Forelimb muscle (tissue), 1 donor: ENCODE measurements around the gene CDH2. TPM values are rescaled to one million over a fixed set of nuclear protein-coding genes. Genes with fewer than 3 reads are reported as not detected.

Experiments used
- DNase-seq: peaks from one replicate; pipeline ENCODE4 v3.0.0-alpha.2; 2013; ENCODE audit warnings: low read depth
- polyA plus RNA-seq: library from polyadenylated mRNA; unstranded; fragments of 120-200 nt; gene quantifications from one replicate; pipeline ENCODE4 v1.2.1, GENCODE V29; 2013; ENCODE audit not compliant: insufficient read length

CDH2 gene
- polyA plus RNA-seq, 1 donor = 4.4 TPM

DNA sequence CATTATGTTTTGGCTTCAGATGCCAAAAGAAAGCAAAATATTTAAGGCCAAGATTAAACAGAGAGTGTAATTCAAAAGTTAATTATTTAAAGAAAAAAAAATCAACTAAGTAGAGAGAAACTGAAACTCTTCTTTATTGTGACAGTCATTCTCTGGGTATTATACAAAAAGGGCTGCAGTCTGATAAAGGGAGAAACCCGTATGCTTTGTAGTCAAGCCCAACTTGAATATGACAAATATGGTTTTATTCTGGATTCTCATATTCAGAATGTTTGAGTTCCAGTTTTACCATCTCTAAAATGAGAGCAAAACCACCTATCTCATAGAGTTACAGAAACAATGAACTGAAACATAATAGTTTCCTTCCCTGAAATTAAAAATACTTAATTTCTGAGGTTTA, 8.2 kb downstream of the CDH2 start:
- no peak for DNase-seq

DNA sequence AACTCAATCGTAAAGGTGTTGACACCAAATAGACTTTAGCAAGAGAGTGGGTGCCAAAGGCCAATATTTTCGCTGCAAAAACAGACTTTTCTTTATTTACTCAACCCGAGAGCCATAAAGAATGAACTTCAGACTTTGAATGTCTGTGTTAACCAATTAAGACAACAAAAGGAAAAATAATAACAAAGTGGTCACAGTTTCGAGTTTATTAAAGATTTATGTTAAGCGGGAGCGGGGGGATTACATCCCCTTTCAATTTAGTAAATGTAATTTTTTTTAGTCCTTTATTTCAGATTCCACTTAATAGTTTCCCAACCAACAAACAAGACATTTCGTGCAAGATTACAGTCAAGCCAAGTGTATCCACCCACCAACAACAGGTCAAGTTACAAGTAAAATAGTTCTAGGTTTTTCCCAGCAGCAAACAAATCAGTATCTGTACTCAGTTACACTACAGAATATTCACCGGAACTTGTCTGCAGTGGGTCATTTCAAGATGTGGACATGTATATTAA, 9.0 kb downstream of the CDH2 start:
- DNase-seq = no peak

DNA sequence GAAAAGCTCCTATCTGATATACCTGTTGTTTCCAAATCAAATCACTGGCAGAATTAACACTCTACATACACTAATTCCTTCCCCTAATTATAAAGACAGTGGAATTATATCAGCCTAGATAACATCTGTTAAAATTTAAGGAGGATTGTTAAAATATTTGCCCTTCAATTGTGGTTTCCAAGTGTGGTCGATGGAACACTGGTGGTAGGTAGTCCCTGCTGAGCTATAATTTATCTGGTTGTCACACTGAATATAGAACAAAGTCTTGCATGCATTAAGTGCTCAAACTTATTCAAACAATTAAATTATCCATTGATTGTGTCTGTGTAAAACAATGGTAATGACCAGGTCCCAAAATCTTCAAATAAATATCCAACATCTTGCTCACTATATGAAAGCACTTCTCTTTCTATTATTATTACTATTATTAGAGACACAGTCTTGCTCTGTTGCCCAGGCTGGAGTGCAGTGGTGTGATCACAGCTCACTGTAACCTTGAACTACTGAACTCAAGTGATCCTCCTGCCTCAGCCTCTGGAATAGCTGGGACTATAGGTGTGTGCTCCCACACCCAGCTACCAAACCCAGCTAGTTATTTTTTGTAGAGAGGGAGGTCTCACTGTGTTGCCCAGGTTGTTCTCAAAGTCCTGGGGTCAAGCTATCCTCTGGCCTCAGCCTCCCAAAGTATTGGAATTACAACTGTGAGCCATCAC, 12.0 kb downstream of the CDH2 start:
- DNase-seq = no peak

DNA sequence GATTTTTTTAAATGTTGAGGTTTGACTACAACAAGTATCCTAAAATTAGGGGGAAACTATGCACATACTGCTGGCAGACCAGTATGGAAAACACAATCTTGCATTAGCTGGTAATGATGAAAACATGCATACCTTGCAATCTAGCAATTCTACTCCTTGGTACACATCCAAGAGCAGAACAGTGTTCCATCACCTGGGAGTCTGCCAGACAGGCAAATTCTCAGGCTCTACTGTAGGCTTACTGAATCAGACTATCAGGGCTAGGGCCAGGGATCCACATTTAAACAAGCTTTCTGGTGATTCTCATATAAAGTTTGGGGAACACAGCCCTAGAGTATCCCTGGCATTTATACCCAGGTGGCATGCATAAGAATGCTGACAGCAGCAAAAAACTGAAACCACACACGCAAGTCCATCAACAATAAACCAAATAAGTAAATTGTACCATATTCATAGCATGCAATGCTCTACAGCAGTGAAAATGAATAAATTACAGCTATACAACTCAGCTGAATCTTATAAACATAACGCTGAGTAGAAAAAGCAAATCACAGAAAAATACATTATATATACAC, 13.6 kb downstream of the CDH2 start:
- DNase-seq = no peak

DNA sequence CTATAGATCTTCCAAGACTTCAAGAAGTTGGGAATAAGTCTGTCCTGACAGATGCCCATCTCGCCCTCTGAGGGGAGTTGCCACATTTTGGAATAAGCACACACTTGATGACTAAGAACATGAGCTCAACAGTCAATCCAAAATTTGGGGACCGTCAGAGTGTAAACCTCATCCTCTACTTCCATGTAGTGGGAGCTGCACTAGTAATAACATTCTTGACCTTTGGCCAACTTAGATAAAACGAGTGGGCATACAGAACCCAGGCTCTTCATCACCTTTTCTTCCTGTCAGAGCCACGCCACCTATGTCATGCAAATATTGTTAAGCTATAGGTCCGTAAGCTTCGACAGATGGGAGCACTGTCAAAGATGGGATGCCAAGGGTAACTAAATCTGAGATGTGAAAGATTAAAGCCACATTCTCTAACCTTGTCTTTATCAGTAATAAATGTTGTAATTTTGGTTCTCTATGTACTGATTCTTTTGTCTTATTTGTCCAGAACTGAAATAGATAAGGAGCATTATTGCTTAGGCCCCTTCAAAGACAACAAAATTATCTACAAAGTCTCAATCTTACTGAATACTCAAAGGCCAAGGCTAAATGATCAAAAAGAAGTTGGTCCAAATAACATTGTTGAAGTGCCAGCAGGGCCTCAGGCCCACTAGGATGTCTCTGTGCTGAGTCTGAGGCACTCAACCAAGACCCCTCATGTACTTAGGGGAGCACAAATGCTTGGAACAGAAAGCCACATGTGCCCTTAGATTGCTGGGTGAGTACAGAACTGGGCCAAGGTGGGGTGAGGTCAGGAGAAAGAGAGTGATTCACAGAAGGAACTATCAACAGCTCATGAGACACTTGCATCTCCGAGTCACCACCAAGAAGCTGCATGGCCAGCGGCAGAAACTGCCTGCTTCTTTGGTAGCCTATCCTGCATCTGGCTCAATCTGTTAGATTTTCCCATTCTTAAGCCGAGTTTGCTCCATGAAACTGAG, 15.0 kb downstream of the CDH2 start:
- no peak for DNase-seq

DNA sequence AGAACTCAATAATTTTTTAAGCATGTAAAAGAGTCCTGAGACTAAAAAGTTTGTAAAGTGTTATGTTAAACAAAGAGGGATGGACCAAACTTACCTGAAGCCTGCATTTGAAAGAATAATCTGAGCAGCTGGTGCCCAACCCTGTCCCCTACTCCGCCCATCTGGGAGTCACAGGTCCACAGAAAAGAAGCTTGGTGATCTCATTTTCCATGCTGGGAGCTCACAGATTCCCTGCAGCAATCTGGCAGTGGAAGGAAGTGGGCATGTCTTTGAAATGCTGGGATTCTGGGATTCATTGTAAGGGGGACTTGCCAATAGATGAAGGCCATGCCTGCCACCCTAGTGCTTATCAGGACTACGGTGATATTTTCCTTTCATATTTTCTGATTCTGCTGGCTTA, 17.9 kb downstream of the CDH2 start:
- no peak for DNase-seq

DNA sequence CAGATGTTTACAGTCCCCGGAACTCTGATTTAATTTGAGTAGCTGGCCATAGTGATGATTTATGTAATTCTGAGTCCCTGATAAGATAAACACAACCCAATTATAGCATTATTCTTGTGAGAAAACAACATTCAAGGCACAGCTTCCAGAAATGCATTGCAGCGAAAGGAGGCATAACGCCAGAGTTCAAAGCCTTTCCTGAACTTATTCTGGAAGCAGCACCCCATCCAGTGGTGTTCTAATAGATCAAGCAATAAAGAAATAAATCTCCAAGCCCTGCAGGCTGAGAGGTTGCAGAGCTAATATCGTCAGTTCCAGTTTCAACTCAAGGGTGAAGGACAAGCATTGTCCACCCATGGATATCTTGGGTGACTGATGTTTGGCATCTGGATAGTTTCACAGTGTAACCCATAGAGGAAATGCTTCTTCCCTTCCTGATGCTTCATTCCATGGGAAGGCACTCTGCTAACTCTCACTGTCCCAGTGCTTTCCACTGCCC, 18.8 kb downstream of the CDH2 start:
- DNase-seq = peak; percentile 28

DNA sequence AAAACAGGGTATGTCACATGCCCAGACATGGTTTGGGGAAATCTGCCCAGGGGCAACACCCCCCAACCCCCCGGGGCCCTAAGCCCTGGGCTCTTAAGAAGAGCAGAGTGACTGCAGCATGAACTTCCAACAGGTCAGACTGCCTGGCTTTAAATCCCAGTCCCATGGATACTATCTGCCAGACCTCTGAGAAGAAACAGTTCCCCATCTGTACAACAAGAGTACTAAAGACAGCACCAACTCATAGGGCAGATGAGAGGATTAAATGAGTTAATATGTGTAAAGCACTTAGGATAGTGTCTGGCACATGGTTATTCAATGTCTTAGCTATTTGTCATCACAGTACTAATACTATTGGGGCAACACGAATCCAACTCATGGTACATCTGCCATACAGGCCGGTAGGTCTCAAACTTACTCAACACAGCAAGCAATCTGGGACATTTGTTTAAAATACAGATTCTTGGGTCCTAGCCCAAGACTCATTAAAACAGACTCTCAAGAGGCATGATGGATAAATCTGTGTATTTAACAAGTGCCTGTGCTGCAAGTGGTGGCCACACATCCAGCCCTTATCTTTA, 23.4 kb downstream of the CDH2 start:
- DNase-seq = no peak

DNA sequence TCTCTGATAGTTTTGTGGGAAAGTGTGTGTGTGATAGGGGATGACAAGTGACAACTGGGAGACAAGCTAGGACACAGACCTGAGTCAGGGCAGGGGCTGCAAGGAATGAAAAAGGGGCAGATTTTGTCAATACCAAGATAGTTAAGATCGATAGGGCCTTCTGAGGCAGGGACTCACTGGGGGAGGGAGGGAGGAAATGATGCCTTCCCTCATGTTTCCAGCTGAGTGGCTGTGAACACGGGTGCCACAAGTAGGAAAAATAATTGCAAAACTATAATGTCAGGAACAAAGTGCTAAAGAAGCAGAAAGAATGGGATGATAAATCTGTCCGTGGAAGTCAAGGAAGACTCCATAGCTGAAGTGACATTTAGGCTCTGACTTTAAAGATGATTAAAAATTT, 24.2 kb downstream of the CDH2 start:
- DNase-seq = no peak

DNA sequence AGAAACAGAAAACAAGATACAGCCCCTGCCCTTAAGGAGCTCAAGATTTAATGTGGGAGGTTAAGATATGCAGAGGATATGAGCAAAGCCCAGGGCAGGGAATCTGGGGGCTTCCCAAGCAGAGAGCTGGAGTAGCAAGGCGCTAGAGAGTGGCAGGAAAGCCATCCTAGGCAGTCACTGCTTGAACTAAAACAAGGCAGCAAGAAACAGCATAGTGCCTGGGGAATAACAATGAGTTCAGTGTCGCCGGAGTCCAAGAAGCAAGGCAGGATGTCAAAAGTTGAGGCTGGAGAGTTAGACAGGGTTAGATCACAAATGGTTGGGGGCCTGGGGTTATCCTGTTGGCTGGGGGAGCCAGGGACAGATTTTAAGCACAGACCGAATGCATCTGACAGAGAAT, 24.6 kb downstream of the CDH2 start:
- DNase-seq = no peak

DNA sequence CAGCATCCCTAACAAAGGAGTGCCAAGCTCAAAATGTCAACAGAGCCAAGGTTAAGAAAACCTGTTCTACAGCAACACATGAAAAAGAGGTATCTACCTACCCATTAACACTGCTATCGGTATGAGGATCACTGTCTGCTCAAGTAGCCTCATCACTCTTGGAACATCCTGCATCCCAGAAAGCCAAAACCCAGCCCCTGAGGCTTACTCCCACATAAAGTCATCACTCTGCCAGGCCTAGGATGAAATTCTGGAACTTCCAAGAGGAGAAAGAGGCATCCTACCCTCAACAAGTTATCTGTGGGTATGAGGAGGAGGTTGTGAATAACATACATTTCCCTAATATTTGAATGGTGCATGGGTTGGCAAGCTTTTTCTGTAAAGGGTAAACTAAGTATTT, 25.5 kb downstream of the CDH2 start:
- no peak for DNase-seq

DNA sequence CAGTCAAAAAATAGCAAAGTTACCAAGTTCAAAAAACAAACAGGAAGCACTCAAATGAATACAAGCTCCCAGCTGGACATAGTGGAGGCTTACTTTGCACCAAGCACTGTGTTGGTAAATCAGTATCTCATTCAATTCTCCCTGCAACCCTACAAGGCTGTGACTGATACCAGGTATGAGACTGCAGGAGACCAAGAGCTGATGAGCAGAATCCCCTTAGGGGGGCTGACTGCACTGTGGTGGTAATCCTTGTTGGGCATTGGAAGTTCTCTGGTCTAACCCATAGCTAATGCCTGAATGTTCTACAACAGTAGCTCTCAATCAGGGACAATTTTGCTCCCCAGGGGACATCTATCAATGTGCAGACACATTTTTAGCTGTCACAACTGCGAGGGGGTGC, 26.0 kb downstream of the CDH2 start:
- no peak for DNase-seq

DNA sequence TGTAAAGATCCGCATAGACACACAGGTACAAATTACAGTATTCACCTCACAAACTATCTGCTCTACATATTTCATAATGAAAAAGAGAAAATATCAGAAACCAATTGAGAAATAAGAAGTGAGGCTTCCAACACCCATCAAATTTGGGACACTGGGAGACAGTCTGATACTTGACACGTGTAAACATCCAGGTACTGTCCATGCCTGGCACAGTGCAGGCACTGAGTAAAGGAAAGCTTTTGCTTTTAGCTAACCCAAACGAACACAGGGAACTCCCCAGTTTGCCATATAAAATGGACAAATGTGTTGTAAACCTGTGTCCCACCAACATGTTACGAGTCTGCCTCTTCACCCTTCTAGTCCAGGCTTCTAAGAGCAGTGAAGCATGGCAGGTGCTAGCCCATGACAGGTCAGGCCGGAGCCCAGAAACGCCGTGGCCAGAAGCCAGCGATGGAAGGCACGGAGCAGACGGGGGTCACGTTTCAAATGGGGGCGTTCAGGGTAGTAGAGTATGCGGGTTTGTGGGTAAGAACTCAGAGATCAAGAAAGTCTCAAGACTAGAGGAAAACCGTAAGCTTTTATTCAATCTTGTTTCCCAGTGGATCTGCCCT, 27.0 kb downstream of the CDH2 start:
- no peak for DNase-seq

DNA sequence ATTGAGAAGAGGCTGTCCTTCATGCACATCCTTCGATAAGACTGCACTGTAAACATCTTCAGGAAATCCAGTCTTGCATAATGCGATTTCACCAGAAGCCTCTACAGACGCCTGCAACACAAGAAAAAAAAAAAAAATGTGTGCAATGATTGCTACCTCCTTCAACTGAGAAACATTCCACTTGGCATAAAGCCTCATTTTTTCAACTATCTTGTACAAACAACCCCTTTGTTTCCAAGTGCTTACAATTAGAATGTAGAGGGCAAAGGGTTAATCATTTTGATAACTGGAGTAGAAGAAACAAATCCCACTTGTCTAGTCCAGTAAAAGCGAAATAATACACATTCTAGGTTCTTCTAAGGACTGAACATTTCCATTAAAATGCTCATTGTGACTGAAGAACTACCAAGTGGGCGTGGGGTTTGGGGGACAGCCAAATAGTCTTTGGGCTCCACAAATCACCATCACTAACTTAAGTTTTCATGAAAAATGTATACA, 29.2 kb downstream of the CDH2 start:
- no peak for DNase-seq

DNA sequence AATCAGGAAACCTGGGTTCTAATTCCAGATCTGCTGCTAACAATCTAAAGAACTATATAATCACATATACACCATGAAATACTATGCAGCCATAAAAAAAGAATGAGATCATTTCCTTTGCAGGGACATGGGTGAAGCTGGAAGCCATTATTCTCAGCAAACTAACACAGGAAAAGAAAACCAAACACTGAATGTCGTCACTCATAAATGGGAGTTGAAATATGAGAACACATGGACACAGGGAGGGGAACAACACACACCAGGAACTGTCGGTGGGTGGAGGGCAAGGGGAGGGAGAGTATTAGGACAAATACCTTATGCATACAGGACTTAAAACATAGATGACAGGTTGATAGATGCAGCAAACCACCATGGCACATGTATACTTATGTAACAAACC, 33.2 kb downstream of the CDH2 start:
- DNase-seq = no peak

DNA sequence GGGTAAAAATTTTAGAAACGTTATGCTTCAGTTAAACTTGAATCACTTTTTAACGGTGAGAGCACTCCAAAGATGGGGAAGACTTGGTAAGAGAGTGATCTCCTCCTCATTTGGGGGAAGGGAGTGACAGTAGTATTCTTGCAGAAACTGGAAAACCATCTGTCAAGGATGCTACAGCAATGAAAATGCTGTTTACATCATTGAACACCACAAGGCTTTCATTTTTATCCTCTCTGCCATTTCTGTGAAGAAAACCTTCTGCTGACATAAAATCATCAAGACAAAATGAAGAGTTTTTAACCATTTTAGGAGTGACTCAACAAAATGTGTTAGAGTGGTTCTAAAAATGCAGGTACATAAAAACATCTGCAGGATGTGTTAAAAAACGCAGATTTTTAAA, 38.1 kb downstream of the CDH2 start:
- no peak for DNase-seq

DNA sequence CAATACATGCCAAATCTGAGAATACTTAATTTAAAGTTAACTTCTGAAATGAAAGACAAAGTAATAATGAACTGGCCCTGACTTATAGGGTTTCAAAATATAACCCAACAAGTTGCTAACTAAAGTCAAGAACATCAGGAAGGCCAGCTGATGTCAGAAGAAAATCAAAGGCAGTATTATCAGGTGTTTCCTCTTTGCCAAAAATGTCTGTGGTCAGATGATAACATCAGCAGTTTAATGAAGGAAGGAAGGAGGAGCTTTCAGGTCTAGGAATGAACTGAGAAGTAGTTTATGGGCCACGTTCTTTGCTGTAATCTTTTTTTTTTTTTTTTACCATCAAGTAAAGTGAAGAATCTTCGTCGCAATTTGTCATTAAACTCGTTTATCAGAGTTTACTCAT, 40.9 kb downstream of the CDH2 start:
- no peak for DNase-seq

DNA sequence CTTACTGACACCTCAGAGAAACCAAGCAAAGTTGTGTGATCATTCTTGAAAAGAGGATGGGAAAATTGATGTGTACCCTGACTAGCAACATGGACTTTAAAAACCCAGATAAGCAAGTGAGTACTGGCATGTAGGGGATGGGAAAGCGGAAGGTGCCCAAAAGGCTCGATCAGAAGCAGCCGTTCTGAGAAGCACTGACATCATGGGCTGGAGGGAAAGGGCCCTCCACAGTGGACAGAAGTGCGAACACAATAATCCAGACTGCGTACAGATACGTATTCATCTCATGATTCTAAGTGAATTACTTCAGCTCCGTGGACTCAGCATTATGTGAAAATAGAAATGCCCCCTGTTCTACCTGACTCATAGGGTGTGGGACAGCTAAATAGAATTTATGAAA, 42.2 kb downstream of the CDH2 start:
- no peak for DNase-seq

DNA sequence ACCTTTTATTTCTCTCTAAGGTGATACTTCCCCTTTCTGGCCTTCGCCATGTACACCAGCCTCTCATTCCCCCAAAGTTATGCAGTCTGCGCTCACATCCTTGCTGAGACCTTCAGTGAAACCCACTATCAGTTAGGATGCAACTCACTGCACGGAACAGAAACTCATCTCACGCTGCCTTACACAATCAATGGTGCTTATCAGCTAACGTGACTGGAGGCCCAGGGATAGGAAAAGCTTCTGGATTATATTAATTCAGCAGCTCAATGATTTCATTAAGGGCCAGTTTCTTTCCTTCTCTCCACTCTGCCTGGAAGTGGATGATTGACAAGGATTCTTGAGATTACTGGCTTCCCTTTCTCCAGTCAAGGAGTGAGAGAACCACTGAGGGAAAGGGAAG, 44.8 kb downstream of the CDH2 start:
- no peak for DNase-seq

DNA sequence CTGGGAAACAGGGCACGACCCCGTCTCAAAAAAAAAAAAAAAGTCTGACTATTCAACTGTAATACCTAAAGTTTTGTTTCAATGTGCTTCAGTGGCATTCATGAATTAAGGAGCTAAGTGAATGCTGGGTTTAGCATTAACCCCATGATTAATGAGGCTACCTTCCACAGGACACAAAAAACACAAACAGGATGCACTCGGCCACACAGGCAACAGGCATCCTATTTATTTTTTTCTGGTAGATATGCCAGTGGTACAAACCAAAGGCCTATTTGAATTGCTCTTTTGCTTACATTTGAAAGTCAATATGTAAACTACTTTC, 48.3 kb downstream of the CDH2 start:
- no peak for DNase-seq
